Posterior cingulate gyrus (tissue), 11 donors: ENCODE measurements around the gene CNTLN.
A peak's percentile ranks its signal among the peaks of the same experiment; 100 is the strongest.
"Not testable (repeated sequence)": the region's sequence is repeated elsewhere in the genome, so short reads cannot be mapped to it uniquely, and the experiment has no call there.

ENCODE experiments used
- DNase-seq, 10 donors: peaks; one replicate each; pipeline versions ENCODE4 v3.0.0 to v3.0.0-alpha.2; 2020 to 2021; ENCODE audit warnings: mixed read lengths in 3 of 10
- intact Hi-C: fragments of 100-400 bp; cut with DNase I; formaldehyde crosslinking; loops from one replicate; pipeline ENCODE4 v1.15.1; 2023

CNTLN gene

GRCh38 chr9:17398350-17398749 is 263.5 kb downstream of the CNTLN start:
- no peak for DNase-seq
- intact Hi-C loops, result no loop called here

- intact Hi-C loops, result no loop called here
- no peak for DNase-seq
These were observed 267.0 kb downstream of the CNTLN start for GRCh38 chr9:17401858-17402257.

GRCh38 chr9:17402309-17402708 is 267.5 kb downstream of the CNTLN start:
- no peak for DNase-seq
- intact Hi-C loops, result no loop called here

GRCh38 chr9:17403539-17403938 is 268.7 kb downstream of the CNTLN start:
- DNase-seq, result no peak
- intact Hi-C loops, result no loop called here

- intact Hi-C loops, result no loop called here
- DNase-seq, result no peak
These were observed 280.1 kb downstream of the CNTLN start for GRCh38 chr9:17414986-17415385.

- DNase-seq, result no peak
- intact Hi-C loops, result no loop called here
These were observed 288.3 kb downstream of the CNTLN start for GRCh38 chr9:17422994-17423680.

- DNase-seq, result no peak
- intact Hi-C loops, result no loop called here
These were observed 288.8 kb downstream of the CNTLN start for GRCh38 chr9:17423681-17424011.

GRCh38 chr9:17425384-17425783 is 290.5 kb downstream of the CNTLN start:
- intact Hi-C loops, result no loop called here
- DNase-seq, result no peak

- intact Hi-C loops, result no loop called here
- DNase-seq, result no peak
These were observed 298.7 kb downstream of the CNTLN start for GRCh38 chr9:17433526-17433925.

- DNase-seq, result no peak
- intact Hi-C loops, result no loop called here
These were observed 302.0 kb downstream of the CNTLN start for GRCh38 chr9:17436854-17437253.

GRCh38 chr9:17437813-17438212 is 303.0 kb downstream of the CNTLN start:
- no peak for DNase-seq
- intact Hi-C loops, result no loop called here

GRCh38 chr9:17445126-17445525 is 310.3 kb downstream of the CNTLN start:
- DNase-seq, intact Hi-C loops: not testable (repeated sequence)

GRCh38 chr9:17453751-17454150 is 318.9 kb downstream of the CNTLN start:
- DNase-seq, result no peak
- intact Hi-C loops, result no loop called here

- intact Hi-C loops, result loop anchor here (2.0 to 5.0 kb wide), 3 partner anchors 346 to 1591 kb away; no protein-coding TSS in a partner anchor
- peak in 3 of 10 donors; percentile 8 to 19 (median 9) for DNase-seq
These were observed 328.1 kb downstream of the CNTLN start for GRCh38 chr9:17462869-17463464.

GRCh38 chr9:17470036-17470813 is 335.4 kb downstream of the CNTLN start:
- no peak for DNase-seq
- intact Hi-C loops, result no loop called here

GRCh38 chr9:17472126-17472525 is 337.3 kb downstream of the CNTLN start:
- no peak for DNase-seq
- intact Hi-C loops, result no loop called here

- intact Hi-C loops, result no loop called here
- no peak for DNase-seq
These were observed 341.6 kb downstream of the CNTLN start for GRCh38 chr9:17476401-17476800.

GRCh38 chr9:17477816-17478215 is 343.0 kb downstream of the CNTLN start:
- DNase-seq, result no peak
- intact Hi-C loops, result no loop called here

GRCh38 chr9:17480966-17481365 is 346.1 kb downstream of the CNTLN start:
- intact Hi-C loops, result no loop called here
- peak in 4 of 10 donors; percentile 5 to 82 (median 68) for DNase-seq

GRCh38 chr9:17481565-17481964 is 346.7 kb downstream of the CNTLN start:
- intact Hi-C loops, result no loop called here

GRCh38 chr9:17484906-17485305 is 350.1 kb downstream of the CNTLN start:
- intact Hi-C loops, result no loop called here
- DNase-seq, result no peak

More at GRCh38 chr9:17481565-17481964, 346.7 kb downstream of the CNTLN start:
- peak in 2 of 10 donors; percentile 21 to 33 for DNase-seq

GRCh38 chr9:17486396-17486795 is 351.6 kb downstream of the CNTLN start:
- intact Hi-C loops, result no loop called here
- no peak for DNase-seq
